Activated CD4-positive, alpha-beta T cell treated with anti-CD3 and anti-CD28 coated beads for 36 hours (primary cell): ENCODE measurements around the gene SV2A. TPM values are rescaled to one million over a fixed set of nuclear protein-coding genes. Genes with fewer than 3 reads are reported as not detected.
A peak's percentile ranks its signal among the peaks of the same experiment; 100 is the strongest.
"Not testable (repeated sequence)": the region's sequence is repeated elsewhere in the genome, so short reads cannot be mapped to it uniquely, and the experiment has no call there.

Experiments
- ATAC-seq: fragments of 200-7000 bp; cut with Tn5 transposase; one replicate; pipeline ENCODE4 v1.10.0; 2021; ENCODE audit warnings: mild to moderate bottlenecking, moderate library complexity
- CTCF ChIA-PET: fragments of 350-600 bp; sonication (Branson Sonifier 250); formaldehyde crosslinking; loops from one replicate; lab custom pipeline; 2021; ENCODE audit warnings: antibody characterized with exemption; lab: Charles Lee
- POLR2A ChIA-PET: fragments of 350-600 bp; sonication (Branson Sonifier 250); formaldehyde crosslinking; loops from one replicate; lab custom pipeline; 2021; ENCODE audit warnings: antibody characterized with exemption, inconsistent platforms; lab: Charles Lee
- DNase-seq: peaks from one replicate; pipeline ENCODE4 v3.0.0-alpha.2; 2020
- H3K27ac Mint-ChIP-seq: one replicate; pipeline ENCODE4 v1.8.0; 2021; ENCODE audit warnings: mixed read lengths
- H3K27me3 Mint-ChIP-seq: one replicate; pipeline ENCODE4 v1.8.0; 2021; ENCODE audit warnings: mixed read lengths
- H3K36me3 Mint-ChIP-seq: one replicate; pipeline ENCODE4 v1.8.0; 2021; ENCODE audit warnings: low read depth, mixed read lengths
- H3K4me1 Mint-ChIP-seq: one replicate; pipeline ENCODE4 v1.8.0; 2021; ENCODE audit warnings: mixed read lengths
- H3K4me3 Mint-ChIP-seq: one replicate; pipeline ENCODE4 v1.8.0; 2021; ENCODE audit warnings: mild to moderate bottlenecking, moderate library complexity, mixed read lengths
- H3K9me3 Mint-ChIP-seq: one replicate; pipeline ENCODE4 v1.8.0; 2021; ENCODE audit warnings: low read depth, mixed read lengths
- intact Hi-C, 2 experiments: fragments of 100-400 bp; cut with DNase I in 1 of 2; cut with micrococcal nuclease in 1 of 2; formaldehyde crosslinking; loops; one replicate each; pipeline versions ENCODE4 v1.14.2 to v1.15.1; 2022 to 2024; cut with DNase I, micrococcal nuclease
- total RNA-seq, 2 experiments: library from RNA; stranded (reverse); gene quantifications; one replicate each; pipeline ENCODE4 v1.2.3, GENCODE V29; 2021

Gene SV2A
- total RNA-seq, 2 experiments from 2014 or later: 7.8 to 8.5 TPM

- H3K27ac Mint-ChIP-seq, H3K9me3 Mint-ChIP-seq, ATAC-seq, intact Hi-C loops, DNase-seq, H3K4me3 Mint-ChIP-seq, H3K4me1 Mint-ChIP-seq, H3K36me3 Mint-ChIP-seq, H3K27me3 Mint-ChIP-seq: not testable (repeated sequence)
- POLR2A ChIA-PET: interaction anchor here (0.5 to 4.8 kb wide), 16 partner anchors 13 to 676 kb away, joined by 3 to 33 read pairs (median 7); partner anchors contain the start of genes ANP32E, BOLA1, OTUD7B and PLEKHO1
- CTCF ChIA-PET: interaction anchor here (0.8 to 1.1 kb wide), 2 partner anchors 43 to 46 kb away, joined by 3 to 4 read pairs; no protein-coding TSS in a partner anchor
Measured at GRCh38 chr1:149887196-149887455, 30.5 kb downstream of the SV2A start.

- peaks cover 2% of the 10 kb centered on the region for H3K36me3 Mint-ChIP-seq
- no peak overlapping the region for H3K27ac Mint-ChIP-seq
- ChIA-PET POLR2A (interaction anchor here (0.5 to 4.8 kb wide), 22 partner anchors 9 to 677 kb away, joined by 3 to 33 read pairs (median 7); partner anchors contain the start of genes ANP32E, BOLA1, OTUD7B and PLEKHO1), CTCF (no interaction called here)
- DNase-seq (peak; percentile 91), ATAC-seq (peak; percentile 60)
- H3K27me3 Mint-ChIP-seq: no peaks in the 10 kb centered on the region
- peaks cover 7% of the 10 kb centered on the region for H3K4me1 Mint-ChIP-seq
- no peaks in the 10 kb centered on the region for H3K9me3 Mint-ChIP-seq
- no peak overlapping the region for H3K4me3 Mint-ChIP-seq
- intact Hi-C loops: no loop called here
Measured at GRCh38 chr1:149886396-149887195, 31.0 kb downstream of the SV2A start.

- CTCF ChIA-PET, ATAC-seq, H3K36me3 Mint-ChIP-seq, H3K27ac Mint-ChIP-seq, H3K9me3 Mint-ChIP-seq, H3K27me3 Mint-ChIP-seq, DNase-seq, intact Hi-C loops, H3K4me1 Mint-ChIP-seq, H3K4me3 Mint-ChIP-seq: not testable (repeated sequence)
- POLR2A ChIA-PET: interaction anchor here (0.6 to 4.8 kb wide), 13 partner anchors 8 to 677 kb away, joined by 3 to 33 read pairs (median 7); partner anchors contain the start of genes BOLA1 and RPRD2
Measured at GRCh38 chr1:149886121-149886395, 31.6 kb downstream of the SV2A start.

GRCh38 chr1:149885339-149886120, 32.1 kb downstream of the SV2A start:
- ChIA-PET CTCF (interaction anchor here (0.6 to 0.7 kb wide), 2 partner anchors 77 to 285 kb away, joined by 3 read pairs; no protein-coding TSS in a partner anchor), POLR2A (interaction anchor here (0.6 to 4.8 kb wide), 13 partner anchors 8 to 678 kb away, joined by 3 to 33 read pairs (median 6); partner anchors contain the start of genes BOLA1 and RPRD2)
- intact Hi-C loops: no loop called here
- peaks cover 8% of the 10 kb centered on the region for H3K4me1 Mint-ChIP-seq
- no peaks in the 10 kb centered on the region for H3K9me3 Mint-ChIP-seq
- H3K27me3 Mint-ChIP-seq: no peaks in the 10 kb centered on the region
- peak; percentile 87 for DNase-seq
- H3K36me3 Mint-ChIP-seq: peaks cover 2% of the 10 kb centered on the region
- ATAC-seq: peak; percentile 17
- no peak overlapping the region for H3K4me3 Mint-ChIP-seq
- H3K27ac Mint-ChIP-seq: no peak overlapping the region

- POLR2A ChIA-PET: interaction anchor here (0.6 to 4.8 kb wide), 8 partner anchors 15 to 479 kb away, joined by 3 to 33 read pairs (median 4); partner anchors contain the start of genes BOLA1 and RPRD2
- Mint-ChIP-seq H3K4me3 (no peak overlapping the region), H3K36me3 (peaks cover 2% of the 10 kb centered on the region), H3K9me3 (no peaks in the 10 kb centered on the region), H3K27me3 (no peaks in the 10 kb centered on the region), H3K4me1 (peaks cover 17% of the 10 kb centered on the region), H3K27ac (no peak overlapping the region)
- DNase-seq (peak; percentile 64), ATAC-seq (no peak)
- intact Hi-C loops: no loop called here
- CTCF ChIA-PET: interaction anchor here (0.6 to 0.9 kb wide), 3 partner anchors 41 to 286 kb away, joined by 3 to 5 read pairs (median 3); no protein-coding TSS in a partner anchor
Measured at GRCh38 chr1:149884433-149885338, 33.0 kb downstream of the SV2A start.

- Mint-ChIP-seq H3K27ac (peak overlapping the region; percentile 73), H3K4me3 (peak overlapping the region; percentile 6), H3K36me3 (peaks cover 2% of the 10 kb centered on the region)
Measured at GRCh38 chr1:149883598-149884247, 33.9 kb downstream of the SV2A start.

GRCh38 chr1:149881876-149882275, 35.8 kb downstream of the SV2A start:
- no peaks in the 10 kb centered on the region for H3K27me3 Mint-ChIP-seq
- H3K27ac Mint-ChIP-seq: no peak overlapping the region
- ATAC-seq (no peak), DNase-seq (no peak)
- intact Hi-C loops: no loop called here
- peaks cover 2% of the 10 kb centered on the region for H3K36me3 Mint-ChIP-seq
- POLR2A ChIA-PET: no interaction called here
- no peaks in the 10 kb centered on the region for H3K9me3 Mint-ChIP-seq
- H3K4me3 Mint-ChIP-seq: no peak overlapping the region
- peaks cover 28% of the 10 kb centered on the region for H3K4me1 Mint-ChIP-seq
- CTCF ChIA-PET: no interaction called here

More at GRCh38 chr1:149883598-149884247, 33.9 kb downstream of the SV2A start:
- ChIA-PET CTCF (interaction anchor here (0.9 kb wide), 1 partner anchor 40 kb away, joined by 5 read pairs; no protein-coding TSS in a partner anchor), POLR2A (interaction anchor here (1.1 to 3.7 kb wide), 2 partner anchors 39 to 44 kb away, joined by 4 to 28 read pairs; no protein-coding TSS in a partner anchor)
- intact Hi-C loops: no loop called here
- no peak for ATAC-seq
- no peak for DNase-seq
- Mint-ChIP-seq H3K4me1 (peaks cover 26% of the 10 kb centered on the region), H3K9me3 (no peaks in the 10 kb centered on the region), H3K27me3 (no peaks in the 10 kb centered on the region)

- intact Hi-C loops: no loop called here
- ATAC-seq: peak; percentile 45
- POLR2A ChIA-PET: no interaction called here
Measured at GRCh38 chr1:149879556-149879955, 38.1 kb downstream of the SV2A start.

GRCh38 chr1:149877211-149877946, 40.3 kb downstream of the SV2A start:
- H3K4me3 Mint-ChIP-seq: no peak overlapping the region
- H3K27me3 Mint-ChIP-seq: no peaks in the 10 kb centered on the region
- peaks cover 27% of the 10 kb centered on the region for H3K4me1 Mint-ChIP-seq
- peaks cover 2% of the 10 kb centered on the region for H3K36me3 Mint-ChIP-seq
- intact Hi-C loops: no loop called here
- DNase-seq (no peak), ATAC-seq (no peak)
- ChIA-PET POLR2A (interaction anchor here (0.9 kb wide), 1 partner anchor 9 kb away, joined by 6 read pairs; a partner anchor contains a TSS), CTCF (interaction anchor here (1.1 kb wide), 1 partner anchor 52 kb away, joined by 3 read pairs; no protein-coding TSS in a partner anchor)
- H3K9me3 Mint-ChIP-seq: no peaks in the 10 kb centered on the region
- H3K27ac Mint-ChIP-seq: peak overlapping the region; percentile 22

More at GRCh38 chr1:149879556-149879955, 38.1 kb downstream of the SV2A start:
- Mint-ChIP-seq H3K27me3 (no peaks in the 10 kb centered on the region), H3K4me1 (peaks cover 28% of the 10 kb centered on the region), H3K4me3 (peak overlapping the region; percentile 1), H3K36me3 (peaks cover 2% of the 10 kb centered on the region), H3K27ac (peak overlapping the region; percentile 83), H3K9me3 (no peaks in the 10 kb centered on the region)
- DNase-seq: no peak
- CTCF ChIA-PET: no interaction called here

- ATAC-seq, H3K9me3 Mint-ChIP-seq, intact Hi-C loops, H3K36me3 Mint-ChIP-seq, H3K27ac Mint-ChIP-seq, H3K4me1 Mint-ChIP-seq, H3K4me3 Mint-ChIP-seq, CTCF ChIA-PET, H3K27me3 Mint-ChIP-seq, POLR2A ChIA-PET, DNase-seq: not testable (repeated sequence)
Measured at GRCh38 chr1:149873060-149873459, 44.6 kb downstream of the SV2A start.
